Suprapubic skin (tissue), 4 donors: ENCODE measurements around the gene FRAS1.

Experiments
- CTCF ChIP-seq, 2 donors: fragments of 200-600 bp in 1 of 2; fragments of 450-650 bp in 1 of 2; sonication (generic) in 1 of 2; IDR thresholded peaks; one replicate each; pipeline ENCODE4 v1.5.1; 2016 to 2019; ENCODE audit warnings: antibody characterized with exemption in 2 of 2, mild to moderate bottlenecking in 1 of 2, moderate library complexity in 1 of 2
- POLR2A ChIP-seq, 2 donors: fragments of 450-650 bp; IDR thresholded peaks; one replicate each; pipeline ENCODE4 v1.6.1; 2017; ENCODE audit warnings: antibody characterized with exemption in 2 of 2, mild to moderate bottlenecking in 2 of 2, moderate library complexity in 2 of 2
- POLR2AphosphoS5 ChIP-seq, 3 donors: sonication (generic); formaldehyde crosslinking; IDR thresholded peaks; one replicate each; pipeline ENCODE4 v1.6.1; 2017; ENCODE audit warnings: antibody characterized with exemption in 3 of 3

GRCh38 chr4:78519962-78520361 is 462.8 kb downstream of the FRAS1 start:
- TF ChIP-seq POLR2AphosphoS5 (IDR thresholded peaks at IDR 0.05) (no peak), CTCF (IDR thresholded peaks at IDR 0.05) (no peak), POLR2A (IDR thresholded peaks at IDR 0.05) (no peak)
